GM19324 (cell line): ENCODE measurements around the gene HSD17B11.
"Not testable (repeated sequence)": the region's sequence is repeated elsewhere in the genome, so short reads cannot be mapped to it uniquely, and the experiment has no call there.

Experiments
- ATAC-seq: cut with Tn5 transposase; IDR thresholded peaks from one replicate; pipeline ENCODE4 v1.9.1; 2021; ENCODE audit warnings: mild to moderate bottlenecking, moderate library complexity; ENCODE audit not compliant: unreplicated experiment, low FRiP score

HSD17B11 gene

DNA sequence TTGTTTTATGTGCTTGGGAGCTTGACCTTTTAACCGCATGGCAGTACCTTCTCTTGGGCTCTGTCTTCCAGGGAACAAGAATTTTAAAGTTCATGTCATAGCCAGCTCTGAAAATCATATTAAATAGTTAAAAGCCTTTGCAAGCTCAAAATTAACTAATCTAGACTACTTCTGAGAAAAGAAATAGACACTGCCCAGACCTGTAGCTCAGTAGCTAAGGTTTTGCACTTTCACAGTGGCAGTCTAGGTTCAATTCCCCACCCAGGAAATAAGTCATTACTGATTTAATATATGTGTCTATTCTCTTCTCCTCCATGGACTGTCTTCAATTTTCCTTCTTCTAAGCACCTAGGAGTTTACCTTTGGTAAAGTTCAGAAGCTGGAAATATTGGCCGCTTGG is 27.4 kb downstream of the HSD17B11 start:
- ATAC-seq = no peak

DNA sequence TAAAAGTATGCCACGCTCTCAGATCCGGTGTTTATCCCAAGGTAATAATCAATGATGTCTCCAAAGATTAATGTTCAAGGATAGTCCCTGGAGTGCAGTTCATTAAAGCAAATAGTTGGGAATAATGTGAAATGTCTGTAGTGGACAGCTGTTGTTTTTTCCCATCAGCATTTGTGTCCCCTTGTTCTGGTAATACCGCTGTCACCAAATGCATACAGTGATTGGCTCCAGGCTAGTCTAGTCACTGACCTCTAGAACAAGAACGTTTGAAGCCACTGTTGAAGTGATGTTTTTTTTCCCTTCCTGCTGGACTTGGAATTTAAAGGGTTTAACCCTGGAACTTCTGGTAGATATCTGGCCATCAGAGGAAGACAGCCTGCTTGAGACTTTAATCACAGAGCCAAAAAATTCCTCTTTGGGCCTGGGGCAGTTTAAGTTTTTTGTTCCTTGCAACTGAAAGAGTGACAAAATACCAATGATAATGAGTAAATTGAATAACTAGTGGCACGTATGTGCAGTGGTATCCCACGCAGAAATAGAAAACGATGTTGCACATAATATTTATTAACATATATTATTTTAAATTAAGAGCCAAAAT is 30.6 kb downstream of the HSD17B11 start:
- no peak for ATAC-seq

DNA sequence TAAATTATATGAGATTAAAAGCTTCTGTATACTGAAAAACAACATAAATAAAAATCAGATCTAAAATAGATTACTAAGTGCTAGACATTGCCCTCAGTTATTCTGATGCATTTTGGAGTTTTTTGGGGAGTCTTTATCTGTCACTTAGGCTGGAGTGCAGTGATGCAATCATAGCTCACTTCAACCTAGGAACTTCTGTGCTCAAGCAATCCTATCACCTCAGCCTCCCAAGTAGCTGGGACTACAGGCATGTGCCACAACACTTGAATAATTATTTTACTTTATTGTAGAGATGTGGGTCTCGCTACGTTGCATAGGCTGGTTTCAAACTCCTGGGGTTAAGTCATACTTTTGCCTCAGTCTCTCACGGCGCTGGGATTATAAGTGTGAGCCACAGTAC is 31.7 kb downstream of the HSD17B11 start:
- ATAC-seq = no peak

DNA sequence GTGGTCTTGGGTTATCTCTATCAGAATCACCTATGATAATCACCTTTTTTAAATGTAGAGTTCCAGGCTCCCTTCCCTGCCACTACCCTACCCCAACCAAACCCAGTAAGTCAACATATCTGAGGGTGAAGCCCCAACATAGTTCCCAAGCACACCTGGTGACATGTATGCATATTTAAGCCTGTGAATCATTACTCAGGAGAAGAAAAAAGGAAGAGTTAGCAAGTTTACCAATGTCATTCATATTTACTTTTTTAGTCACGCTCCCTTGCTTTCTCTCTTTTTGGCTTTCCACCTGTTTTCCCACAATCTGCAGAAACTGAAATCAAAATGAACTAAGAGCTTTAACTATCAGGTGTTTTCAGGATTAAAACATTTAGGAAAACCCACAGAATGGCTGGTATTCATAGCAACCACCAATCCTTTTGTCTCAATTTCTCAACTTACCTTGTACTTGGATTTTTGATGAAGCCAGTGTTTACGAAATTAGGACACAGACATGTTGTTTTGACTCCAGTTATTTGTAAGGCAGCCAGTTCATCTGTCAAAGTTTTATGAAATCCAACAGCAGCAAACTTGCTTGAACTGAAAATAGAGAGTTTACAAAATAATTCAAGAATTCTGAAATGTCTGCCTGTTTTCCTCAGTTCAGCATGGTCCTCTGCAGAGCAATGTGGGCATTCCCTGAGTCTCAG is 34.0 kb downstream of the HSD17B11 start:
- ATAC-seq = no peak

DNA sequence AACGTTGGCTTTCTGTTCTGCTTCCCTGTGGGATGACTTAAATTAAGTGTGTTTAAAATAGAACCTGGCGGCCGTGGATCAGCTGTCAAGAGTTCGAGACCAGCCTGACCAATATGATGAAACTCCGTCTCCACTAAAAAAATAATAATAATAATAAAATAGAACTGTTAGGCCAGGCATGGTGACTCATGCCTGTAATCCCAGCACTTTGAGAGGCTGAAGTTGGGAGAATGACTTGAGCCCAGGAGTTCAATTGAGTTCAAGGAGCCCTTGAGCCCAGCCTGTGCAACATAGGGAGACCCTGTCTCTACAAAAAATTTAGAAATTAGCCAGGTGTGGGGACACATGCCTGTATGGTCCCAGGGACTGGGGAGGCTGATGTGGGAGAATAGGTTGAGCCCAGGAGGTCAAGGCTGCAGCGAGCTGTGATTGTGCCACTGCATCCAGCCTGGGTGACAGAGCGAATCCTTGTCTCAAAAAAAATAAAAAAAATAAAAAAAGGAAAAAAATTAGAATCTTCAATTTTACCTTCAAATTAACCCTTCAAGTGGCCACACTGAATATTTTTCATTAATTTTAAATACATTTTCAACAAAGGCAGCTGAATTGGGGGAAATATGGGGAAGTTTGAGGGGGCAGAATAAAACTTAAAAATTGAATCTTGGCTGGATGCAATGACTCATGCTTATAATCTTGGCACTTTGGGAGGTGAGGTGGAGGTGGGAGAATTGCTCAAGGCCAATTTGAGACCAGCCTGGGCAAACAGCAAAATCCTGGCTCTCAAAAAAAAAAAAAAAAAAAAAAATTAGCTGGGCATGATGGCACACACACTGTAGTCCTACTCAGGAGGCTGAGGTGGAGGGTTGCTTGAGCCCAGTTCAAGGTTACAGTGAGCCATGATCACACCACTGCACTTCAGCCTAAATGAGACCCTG is 36.6 kb downstream of the HSD17B11 start:
- no peak for ATAC-seq

DNA sequence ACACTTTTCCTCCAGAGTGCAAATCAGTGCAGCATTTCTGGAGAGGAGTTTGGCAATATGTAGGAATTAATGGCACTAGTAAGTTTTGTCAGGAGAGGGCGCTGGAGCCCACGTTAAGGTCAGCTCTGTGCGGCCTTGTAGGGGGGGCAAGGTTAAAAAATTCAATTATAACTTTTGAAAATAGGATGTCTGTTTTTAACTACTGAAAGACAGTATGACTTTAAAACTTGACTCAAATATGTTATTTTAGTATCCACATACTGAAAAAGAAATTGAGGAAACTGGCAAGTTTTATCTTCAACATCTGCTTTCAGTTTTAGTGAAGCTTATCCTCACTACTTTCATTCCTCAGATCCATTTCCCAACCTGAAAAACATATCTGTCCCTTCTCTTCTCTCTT is 37.4 kb downstream of the HSD17B11 start:
- ATAC-seq = no peak

DNA sequence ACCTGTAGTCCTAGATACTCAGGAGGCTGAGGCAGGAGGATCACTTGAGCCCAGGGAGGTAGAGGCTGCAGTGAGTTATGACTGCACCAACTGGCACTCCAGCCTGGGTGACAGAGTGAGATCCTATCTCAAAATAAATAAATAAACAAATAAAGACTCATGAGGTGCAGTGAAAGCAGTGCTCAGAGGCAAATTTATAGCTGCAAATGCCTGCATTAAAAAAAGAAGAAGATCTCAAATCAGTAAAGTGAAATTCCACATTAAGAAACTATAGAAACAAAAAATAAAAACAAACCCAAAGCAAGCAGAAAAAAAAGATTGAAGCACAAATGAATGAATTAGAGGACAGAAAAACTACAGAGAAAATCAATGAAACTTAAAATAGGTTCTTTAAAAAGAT is 45.8 kb downstream of the HSD17B11 start:
- no peak for ATAC-seq

DNA sequence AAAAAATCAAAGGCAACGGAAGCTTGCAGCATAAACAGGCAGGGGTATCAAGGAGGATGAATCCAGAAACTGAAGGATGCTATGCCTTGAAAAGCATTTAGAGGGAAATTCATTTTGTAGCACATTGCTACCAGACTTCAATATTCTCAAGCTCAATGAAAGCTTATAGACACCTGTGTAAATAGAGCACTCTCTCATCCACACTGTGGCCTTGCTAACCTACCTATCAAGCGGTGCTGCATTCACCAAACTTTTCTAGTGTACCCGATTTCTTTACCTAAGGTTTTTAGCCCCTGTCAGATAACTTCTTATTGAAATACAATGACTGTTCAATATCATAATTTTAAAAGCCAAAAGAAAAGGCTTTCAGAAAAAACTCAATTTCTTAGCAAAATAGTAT is 48.1 kb downstream of the HSD17B11 start:
- ATAC-seq = no peak

DNA sequence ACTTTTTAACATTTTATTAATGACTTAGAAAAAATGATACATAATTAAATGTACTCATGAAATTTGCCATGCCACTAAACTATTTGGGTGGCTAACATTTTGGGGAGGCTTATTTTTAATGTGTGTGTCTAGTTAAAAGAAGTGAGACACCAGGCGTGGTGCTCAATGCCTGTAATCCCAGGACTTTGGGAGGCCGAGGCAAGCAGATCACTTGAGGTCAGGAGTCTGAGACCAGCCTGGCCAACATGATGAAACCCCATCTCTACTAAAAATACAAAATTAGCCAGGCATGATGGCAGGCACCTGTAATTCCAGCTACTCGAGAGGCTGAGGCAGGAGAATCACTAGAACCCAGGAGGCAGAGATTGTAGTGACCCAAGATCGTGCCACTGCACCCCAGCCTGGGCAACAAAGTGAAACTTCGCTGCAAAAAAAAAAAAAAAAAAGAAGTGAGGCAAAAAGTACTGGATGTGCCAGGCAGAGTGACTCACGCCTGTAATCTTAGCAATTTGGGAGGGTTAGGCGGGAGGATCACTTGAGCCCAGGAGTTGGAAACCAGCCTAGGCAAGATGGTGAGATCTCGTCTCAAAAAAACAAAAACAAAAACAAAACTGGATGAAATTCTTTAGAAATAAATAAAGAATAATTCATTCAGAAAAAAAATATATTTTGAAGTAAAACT is 48.9 kb downstream of the HSD17B11 start:
- not testable (repeated sequence) for ATAC-seq

DNA sequence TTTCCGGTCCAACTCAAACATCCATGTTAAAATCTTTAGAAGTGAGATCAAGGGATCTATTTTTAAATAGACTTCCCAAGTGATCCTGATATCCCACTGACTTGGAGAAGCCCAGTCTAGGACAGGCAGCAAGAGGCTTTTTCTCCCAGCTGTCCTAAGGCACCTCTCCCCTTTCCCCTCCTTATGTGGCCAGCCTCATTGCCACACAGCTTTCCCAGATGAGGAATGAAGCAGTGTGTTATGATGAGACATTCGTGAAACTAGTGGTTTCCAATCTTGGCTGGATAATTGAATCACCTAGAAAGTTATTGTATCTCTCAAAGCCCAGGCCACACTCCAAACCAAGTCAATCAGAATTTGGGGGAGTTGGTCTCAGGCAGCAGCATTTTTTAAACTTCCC is 51.5 kb downstream of the HSD17B11 start:
- no peak for ATAC-seq

DNA sequence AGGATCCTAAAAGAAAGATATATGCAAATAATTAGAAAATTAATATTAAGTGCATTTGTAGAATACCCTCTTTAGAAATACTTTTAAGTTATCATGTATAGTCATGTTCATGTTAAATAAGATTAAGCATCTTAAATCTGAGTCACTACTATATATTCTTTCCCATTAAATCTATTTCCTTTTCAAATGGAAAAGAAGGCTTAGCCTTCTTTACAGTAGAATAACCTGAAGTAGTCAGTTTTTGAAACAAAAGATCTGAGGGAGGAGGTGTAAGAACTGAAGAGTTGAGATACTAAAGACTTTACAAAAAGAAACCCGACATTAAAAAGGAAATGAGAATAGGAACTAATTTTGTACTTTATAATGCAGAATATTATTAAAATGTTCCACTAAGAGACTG is 53.6 kb downstream of the HSD17B11 start:
- ATAC-seq = no peak

DNA sequence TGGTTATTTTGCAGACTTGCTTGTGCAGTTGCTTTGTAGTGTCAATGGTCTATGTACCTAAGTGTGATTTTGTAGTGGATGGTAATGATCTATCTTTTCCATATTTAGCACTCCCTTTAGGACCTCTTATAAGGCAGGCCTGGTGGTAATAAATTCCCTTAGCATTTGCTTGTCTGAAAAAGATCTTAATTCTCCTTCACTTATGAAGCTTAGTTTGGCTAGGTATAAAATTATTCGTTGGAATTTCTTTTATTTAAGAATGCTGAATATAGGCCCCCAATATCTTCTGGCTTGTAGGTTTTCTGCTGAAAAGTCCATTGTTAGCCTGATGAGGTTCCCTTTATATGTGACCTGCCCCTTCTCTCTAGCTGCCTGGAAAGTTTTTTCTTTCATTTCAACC is 57.7 kb downstream of the HSD17B11 start:
- ATAC-seq = no peak

DNA sequence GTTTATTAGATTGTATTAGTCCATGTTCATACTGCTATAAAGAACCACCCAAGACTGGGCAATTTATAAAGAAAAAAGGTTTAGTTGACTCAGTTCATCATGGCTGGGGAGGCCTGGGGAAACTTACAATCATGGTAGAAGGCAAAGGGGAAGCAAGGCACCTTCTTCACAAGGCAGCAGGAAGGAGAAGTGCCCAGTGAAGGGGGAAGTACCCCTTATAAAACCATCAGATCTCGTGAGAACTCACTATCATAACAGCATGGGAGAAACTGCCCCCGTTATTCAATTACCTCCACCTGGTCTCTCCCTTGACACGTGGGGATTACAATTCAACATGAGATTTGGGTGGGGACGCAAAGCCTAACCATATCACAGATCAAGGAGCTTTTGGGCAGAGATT is 60.2 kb downstream of the HSD17B11 start:
- no peak for ATAC-seq

DNA sequence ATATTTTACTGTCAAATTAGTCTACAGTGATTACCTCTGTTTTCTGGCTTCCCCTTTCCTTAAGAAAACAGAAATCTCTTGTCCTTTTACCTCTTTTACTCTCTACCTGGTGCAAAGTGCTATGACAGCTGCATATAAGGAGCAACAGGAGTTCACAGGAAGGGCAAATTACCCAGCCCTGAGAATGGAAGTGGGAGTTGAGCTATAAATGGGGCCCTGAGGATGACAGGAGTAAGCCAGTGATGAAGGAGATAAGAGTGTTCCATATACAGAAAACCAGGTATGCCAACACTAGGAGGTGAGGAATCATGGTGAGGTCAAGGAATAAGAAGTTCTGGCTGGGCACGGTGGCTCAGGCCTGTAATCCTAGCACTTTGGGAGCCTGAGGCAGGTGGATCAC is 63.9 kb downstream of the HSD17B11 start:
- no peak for ATAC-seq

DNA sequence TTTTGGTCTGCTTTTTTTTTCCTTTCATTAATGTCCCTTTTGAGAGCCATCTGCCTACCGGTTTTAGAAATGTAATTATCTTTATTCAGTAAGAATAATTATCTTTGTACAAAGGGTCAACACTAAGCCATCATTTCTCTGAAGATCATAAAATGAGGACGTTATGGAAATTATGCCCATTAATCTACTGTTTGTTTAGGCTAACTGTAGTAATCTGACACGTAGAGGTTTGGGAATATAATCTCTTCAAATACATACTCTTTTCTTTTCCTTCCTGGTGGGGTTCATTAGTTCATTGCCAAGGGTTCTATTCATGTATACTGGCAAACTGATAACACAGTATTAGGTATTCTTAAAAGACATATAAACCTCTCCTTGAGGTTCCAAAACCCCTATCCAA is 64.5 kb downstream of the HSD17B11 start:
- ATAC-seq = no peak

DNA sequence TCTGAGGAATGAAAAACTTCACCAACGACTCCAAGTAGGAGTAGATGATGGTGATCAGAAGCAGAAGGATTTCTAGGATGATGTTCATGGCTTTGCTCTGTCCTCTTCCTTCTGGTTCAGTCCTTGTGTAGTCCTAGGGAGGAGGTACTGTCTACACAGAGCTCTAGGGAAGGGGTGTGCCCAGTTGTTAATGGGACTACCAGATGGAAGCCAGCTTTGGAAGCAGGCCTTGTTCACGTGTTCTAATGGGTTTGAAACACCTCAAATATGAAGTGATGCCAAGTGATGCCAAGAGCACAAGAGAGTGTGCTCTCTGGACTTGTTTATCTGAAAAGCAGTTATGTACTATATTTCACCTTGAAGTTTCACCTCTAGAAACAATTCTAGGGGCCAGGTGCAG is 68.2 kb downstream of the HSD17B11 start, which contains the start of gene HSD17B13:
Gene HSD17B13 (minus strand): TSS at position 129 of the 400 bp plus-strand sequence. CDS start 41 bp downstream, at position 88.
- no peak for ATAC-seq

DNA sequence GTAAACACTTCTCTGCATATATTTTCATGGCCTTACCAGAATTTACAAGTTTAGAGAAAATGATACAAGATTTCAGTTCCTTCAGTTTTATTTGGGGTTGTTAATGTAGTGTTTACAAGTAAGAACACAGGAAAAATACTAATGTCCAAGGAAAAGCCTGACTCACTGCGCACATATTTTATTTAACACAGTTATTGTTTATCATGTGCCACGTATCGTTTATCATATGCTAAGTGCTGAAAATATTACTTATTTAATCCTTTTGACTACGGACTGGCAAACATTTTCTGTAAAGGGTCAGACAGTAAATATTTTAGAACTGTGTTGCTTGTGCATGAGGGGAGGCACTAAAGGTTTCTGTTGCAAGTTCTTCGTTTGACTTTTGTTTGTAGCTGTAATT is 69.1 kb downstream of the HSD17B11 start:
- ATAC-seq = no peak

DNA sequence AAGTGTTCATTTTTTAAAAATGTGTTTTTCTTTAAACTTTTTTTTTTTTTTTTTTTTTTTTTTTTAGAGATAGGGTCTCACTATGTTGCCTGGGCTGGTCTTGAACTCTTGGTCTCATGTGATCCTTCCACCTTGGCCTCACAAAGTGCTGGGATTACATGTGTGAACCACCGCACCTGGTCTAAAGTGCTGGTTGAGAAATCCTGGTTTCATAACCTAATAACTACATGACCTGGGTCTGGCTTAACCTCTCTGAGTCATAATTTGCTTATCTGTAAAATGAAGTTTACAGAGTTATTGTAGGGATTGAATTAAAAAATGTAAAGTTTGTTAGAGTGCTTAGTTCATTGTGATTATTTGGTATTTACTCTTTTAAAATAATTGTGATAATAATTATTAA is 73.5 kb downstream of the HSD17B11 start:
- no peak for ATAC-seq

DNA sequence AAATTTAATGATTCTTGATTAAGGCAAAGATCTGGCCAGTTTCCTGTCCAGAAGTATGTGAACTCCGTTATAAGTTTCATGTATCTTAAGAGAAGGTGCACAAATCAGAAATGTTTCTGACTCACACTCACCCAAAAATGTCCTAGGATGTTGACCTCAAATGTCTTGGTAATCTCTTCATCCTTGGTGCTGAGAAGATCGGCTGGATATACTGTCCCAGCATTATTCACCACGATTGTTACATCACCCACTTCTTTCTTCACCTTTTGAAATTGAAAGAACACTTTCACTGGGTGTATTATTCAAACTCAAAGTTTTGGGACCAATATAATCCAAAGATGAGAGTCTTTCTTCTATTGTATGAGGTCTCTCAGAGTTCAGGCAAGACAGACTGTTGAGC is 74.0 kb downstream of the HSD17B11 start:
- ATAC-seq = no peak

DNA sequence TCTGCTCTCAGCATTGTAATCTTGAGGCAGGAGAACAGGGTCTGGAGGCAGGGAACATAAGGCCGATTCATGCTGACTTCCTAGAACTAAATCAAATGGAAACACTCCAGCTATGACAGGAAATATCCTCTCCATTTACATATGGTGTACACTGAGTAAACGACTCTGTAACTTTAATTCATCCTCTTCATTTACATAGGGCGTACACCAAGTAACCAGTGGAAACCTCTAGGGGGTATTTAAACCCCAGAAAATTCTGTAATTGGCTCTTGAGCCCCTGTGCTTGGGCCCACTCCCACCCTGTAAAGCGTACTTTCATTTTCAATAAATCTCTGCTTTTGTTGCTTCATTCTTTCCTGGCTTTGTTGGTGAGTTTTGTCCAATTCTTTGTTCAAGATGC is 76.0 kb downstream of the HSD17B11 start:
- not testable (repeated sequence) for ATAC-seq

DNA sequence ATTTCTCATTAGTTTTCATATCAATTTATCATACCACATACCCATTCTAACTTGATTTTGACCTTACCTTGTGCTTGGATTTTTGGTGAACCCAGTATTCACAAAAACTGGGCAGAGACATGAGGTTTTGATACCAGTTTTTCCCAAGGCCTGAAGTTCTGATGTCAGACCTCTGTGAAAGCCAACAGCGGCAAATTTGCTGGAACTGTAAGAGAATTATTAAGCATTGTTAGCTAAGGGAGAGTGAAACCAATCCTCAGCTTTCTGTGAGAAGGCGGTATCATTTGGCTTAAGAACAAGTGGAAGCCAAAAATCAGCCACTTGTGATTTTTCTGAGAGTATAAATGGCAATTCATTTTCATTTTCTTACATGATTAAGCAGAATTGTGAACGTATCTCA is 77.2 kb downstream of the HSD17B11 start:
- ATAC-seq = no peak
